HG02840 (cell line): ENCODE data around the gene TXNRD3.
"Not testable (repeated sequence)": the region's sequence is repeated elsewhere in the genome, so short reads cannot be mapped to it uniquely, and the experiment has no call there.

ENCODE experiments used
- ATAC-seq: cut with Tn5 transposase; IDR thresholded peaks from one replicate; pipeline ENCODE4 v1.9.1; 2021; ENCODE audit warnings: mild to moderate bottlenecking, moderate library complexity, moderate number of reproducible peaks; ENCODE audit not compliant: unreplicated experiment, low FRiP score

TXNRD3 gene

GRCh38 chr3:126606001-126606400, 48.9 kb downstream of the TXNRD3 start:
- no peak for ATAC-seq

DNA sequence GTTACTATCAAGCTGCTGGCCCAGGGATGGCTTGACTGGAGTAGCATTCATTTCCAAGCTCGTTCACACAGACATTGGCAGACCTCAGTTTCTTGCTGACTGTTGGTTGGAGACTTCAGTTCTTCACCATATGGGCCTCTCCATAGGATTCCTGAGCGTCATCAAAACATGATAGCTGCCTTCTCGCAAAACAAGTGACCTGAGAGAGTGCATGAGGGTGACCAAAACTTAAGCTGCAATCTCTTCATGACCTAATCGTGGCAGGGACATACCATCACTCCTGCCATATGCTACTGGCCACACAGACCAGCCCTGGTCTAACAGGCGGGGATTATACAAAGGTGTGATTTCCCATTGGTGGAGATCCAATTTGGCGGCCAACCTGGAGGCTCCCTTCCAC, 50.2 kb downstream of the TXNRD3 start:
- no peak for ATAC-seq

GRCh38 chr3:126599101-126599500, 55.8 kb downstream of the TXNRD3 start:
- no peak for ATAC-seq

GRCh38 chr3:126595479-126595878, 59.4 kb downstream of the TXNRD3 start:
- not testable (repeated sequence) for ATAC-seq

DNA sequence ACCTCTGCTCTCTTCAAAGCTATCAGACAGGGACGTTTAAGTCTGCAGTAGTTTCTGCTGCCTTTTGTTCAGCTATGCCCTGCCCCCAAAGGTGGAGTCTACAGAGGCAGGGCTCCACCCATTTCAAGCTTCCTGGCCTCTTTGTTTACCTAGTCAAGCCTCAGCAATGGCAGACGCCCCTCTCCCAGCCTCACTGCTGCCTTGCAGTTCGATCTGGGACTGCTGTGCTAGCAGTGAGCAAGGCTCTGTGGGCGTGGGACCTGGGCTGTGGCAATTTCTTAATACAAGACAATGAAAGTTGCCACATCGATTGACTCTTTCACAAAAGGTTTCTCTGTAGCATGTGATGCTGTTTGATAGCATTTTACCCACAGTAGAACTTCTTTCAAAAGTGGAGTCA, 63.4 kb downstream of the TXNRD3 start:
- not testable (repeated sequence) for ATAC-seq

DNA sequence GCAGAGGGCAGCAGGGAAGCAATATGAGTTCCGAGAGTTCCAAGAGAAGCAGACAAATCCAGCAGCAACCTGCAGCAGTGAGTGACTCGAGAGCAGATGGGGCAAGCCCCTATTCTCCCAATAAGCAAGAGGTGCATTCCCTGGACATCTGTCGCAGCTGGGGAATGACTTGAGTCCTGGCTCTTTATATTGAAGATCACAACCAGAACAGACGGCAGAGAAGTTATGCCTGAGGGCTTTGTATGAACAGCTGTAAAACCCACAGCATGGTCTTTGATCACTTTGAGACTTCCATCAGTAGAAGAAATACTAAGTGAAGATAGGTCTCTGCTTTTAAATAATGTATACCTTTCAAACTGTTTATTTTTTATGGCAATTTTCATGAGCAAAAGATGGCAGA, 72.6 kb downstream of the TXNRD3 start:
- ATAC-seq: no peak

- no peak for ATAC-seq
These were observed 73.4 kb downstream of the TXNRD3 start for GRCh38 chr3:126581569-126581968.

DNA sequence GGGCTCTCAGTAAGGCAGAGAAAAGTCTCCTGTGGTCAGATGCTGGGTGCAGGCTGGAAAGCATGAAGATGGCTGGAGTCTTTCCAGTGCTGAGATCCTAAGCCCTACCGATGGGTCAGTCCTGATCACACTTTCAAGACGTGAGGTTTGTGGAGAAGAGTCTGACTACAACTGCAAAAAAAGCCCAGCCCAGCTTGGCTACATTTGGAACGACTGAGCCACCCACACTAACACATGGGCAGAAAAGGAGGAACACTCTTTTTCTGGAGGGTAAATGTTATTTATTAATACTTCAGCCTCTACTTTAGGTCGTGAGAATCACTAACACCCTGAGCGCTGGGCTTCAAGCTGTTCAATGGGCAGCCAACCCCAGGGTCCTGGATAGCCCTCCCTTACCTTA, 74.2 kb downstream of the TXNRD3 start:
- ATAC-seq: no peak

DNA sequence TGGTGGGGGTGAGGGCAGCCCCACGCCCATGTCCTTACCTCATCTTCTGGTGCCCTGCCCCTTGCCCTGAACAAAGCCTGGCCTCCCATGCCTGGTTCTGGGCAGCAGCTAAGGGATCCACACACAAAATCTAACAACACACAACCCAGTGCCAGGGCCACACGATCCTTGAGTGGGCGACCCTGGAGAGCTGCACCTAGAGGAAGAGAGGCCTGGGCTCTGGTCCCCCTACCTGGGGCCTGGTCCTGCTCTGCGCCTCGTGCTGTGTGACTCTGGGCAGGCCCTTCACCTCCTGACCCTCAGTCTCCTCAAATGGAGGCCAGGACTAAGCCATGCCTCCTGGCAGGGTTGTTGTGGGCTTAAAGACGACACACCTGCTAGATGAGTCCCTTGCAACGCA, 76.2 kb downstream of the TXNRD3 start:
- ATAC-seq: no peak

DNA sequence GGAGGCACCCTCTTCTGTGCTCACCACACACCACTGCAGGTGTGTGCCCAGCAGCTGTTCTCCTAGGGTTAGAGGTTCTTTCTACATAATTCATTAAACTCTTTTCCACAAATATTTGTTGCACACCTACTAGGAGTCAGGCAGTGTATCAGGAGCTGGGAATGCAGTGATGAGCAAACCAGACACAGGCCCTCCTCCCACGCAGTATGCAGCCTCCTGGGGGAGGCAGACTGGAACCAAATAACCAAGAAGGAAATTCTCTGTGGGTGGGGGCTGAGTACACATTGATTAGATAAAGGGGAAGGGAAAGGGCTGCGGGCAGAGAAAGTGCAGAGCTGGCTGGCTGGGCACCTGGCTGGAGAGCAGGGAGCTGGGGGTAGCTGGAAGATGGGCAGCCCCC, 77.7 kb downstream of the TXNRD3 start:
- no peak for ATAC-seq

- ATAC-seq: no peak
These were observed 81.3 kb downstream of the TXNRD3 start for GRCh38 chr3:126573492-126574117.

DNA sequence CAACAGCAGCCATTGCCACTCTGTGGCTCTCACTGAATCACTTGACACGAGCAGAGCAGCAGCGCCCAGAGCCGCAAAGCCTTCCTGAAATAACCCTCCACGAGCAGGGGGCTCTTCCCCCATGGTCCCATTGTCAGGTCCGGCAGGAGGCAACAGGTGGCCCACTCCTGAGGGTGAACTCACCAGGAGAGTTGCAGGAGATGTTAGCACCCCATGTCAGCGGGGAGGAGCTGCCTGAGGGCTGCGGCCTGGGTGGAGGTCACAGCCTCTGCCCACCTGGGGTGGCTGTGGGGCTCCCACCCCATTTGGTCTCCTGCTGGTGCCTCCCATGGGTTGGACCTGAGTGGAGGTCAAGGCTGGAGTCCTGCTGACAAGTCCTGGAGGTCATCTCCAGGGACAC, 83.8 kb downstream of the TXNRD3 start:
- ATAC-seq: no peak

DNA sequence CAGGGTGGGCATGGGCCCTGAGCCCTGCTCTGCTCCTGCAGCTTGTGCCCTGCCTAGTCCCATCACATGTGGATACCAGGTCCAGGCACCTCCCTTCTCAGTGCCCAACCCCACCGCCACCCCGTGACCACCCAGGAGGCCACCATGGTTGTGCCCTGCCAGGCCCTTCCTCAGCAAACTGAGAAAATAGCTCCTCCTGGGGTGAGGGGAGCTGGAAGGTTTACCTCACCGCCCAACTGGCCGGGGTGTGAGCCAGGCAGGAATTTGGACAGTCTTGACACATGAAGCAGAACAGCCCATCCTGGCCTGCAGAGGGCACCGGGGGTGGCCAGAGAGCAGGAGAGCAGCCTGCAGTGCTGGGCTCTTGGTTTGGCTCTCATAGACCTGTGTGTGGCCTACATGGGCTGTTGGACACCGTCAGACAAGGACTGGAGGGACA, 84.8 kb downstream of the TXNRD3 start:
- ATAC-seq: no peak

DNA sequence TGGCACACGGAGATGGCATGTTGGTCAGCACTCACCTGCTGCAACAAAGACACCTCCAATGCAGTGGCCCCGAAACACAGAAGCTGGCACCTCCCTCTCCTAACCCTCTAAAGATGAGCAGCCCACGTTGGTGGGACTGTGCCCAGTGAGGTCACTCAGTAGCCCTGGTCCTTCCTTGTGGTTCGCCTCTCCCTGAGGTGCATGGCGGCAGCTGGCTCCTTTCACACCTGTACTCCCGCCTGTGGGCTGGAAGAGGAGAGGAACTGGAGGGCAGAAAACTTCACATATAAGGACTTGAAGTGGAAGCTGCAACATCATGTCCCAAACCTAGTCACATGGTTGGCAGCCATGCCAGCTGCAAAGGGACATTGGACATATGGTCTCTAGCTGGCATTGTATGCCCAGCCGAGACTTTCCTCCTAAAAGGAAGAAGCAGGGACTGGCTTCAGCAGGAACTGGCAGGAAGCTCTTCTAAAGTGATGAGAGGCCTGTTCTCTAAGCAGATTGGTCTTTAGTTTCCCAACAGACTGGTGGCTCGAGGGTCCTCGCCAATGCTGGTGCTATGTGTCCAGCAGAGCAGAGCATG, 85.4 kb downstream of the TXNRD3 start:
- no peak for ATAC-seq

DNA sequence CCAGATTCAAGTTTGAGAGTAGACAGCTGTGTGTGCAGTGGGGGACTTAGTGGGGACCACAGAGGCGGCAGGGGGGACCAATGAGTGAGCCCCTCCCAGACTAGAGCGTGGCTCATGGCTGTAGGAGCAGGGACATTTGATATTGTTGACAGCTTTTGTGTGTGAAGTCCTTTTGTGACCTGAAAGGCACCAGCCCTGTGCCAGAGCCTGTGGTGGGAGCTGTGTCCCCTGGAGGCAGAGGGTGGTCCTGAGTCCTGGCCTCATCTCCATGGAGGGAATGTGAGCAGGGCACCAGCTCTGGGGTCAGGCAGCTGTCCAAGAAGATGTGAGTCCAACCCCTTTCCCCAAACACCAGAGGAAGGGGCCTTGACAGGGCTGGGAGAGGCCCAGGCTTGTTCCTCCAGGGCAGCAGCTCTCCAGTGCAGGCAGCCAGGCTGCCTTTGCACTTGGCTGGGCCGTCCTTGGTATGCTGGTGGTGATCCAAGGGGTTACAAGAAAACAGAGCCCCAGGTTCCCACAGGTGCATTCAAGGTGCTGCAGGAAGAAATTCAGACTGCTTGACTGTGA, 86.1 kb downstream of the TXNRD3 start:
- ATAC-seq: no peak

- ATAC-seq: no peak
These were observed 87.1 kb downstream of the TXNRD3 start for GRCh38 chr3:126567696-126568438.

DNA sequence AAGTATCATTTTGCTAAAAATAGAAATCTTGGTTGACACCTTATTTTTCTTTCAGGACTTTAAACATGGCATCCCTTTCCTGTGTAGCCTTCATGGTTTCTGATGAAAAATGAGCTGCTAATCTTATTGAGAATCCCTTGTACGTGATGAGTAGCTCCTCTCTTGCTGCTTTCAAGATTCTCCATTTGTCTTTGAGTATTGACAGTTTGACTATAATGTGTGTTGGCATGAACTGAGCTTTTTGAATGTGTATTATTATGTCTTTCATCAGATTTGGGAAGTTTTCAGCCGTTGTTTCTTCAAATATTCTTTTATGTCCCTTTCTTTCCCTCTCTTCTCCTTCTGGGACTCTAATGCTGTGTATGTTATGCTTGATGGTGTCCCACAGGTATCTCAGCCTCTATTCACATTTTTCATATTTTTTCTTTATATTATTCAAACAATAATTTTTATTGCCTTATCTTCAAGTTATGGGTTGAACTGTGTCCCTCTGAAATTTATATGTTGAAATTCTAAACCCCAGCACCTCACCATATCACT, 92.1 kb downstream of the TXNRD3 start:
- no peak for ATAC-seq

DNA sequence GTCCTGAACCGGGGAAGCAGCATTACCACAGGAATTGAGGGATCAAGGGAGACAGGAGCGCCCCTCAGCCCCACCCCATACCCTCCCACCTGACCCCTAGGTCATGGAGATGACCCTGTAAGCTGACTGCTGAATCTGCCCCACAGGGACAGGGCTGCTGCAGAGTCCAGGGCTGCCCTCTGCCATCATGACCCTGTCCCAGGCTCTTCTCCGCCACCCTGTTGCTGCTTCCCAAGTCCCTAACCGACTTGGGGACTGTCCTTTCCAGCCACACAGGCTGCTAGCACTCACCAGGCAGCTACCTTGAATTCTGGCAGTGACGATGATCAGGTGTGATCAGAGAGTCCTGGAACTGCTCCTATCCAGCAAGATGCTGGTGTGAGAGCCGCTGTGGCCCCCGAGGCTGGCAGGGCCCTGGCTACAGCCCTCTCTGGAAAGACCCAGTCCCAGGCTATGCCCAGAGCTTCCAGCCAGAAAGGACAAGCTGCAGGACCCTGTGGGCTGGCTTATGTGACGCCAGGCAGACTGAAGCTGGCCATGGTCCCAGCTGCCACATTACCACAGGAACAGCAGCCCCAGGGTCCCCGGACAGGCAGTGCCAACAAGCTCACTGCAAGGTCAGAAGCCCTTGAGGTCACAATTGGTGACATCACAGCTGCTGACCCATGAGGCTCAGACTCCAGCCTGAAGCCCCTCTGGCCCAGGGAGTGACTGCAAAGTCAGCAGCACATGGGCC, 96.4 kb downstream of the TXNRD3 start, which contains the start of gene C3orf22:
Gene C3orf22, minus strand, starts transcription at position 597 of the 736 bp plus-strand sequence. CDS start 5,542 bp downstream, outside the sequence.
- no peak for ATAC-seq

DNA sequence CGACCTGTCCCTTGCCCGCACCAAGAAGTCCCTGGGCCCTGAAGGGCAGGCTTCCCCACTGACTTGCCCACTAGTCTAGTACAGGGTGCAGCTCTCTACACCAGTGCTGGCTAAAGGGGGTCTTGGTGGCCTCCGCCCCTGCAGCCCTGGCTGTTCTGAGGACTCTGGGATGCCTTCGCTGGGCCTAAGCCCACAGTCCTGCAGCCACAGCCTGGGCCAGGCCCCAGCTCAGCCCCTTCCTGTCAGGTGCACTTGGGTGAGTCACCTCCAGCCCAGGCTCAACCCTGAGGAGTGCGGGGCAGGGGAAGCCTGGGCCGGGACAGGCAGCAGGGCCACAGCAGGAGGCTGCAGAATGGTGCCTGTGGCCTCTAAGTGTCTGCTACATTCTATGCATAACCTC, 97.2 kb downstream of the TXNRD3 start:
- ATAC-seq: no peak

GRCh38 chr3:126557415-126557745, 97.5 kb downstream of the TXNRD3 start:
- ATAC-seq: no peak
